ENCODE data around the gene IZUMO1R. TPM values are rescaled to one million over a fixed set of nuclear protein-coding genes. Genes with fewer than 3 reads are reported as not detected.
"Not testable (repeated sequence)": the region's sequence is repeated elsewhere in the genome, so short reads cannot be mapped to it uniquely, and the experiment has no call there.

IZUMO1R gene
- not detected for polyA plus RNA-seq (ENCODE audit: insufficient read length in 3 of 3)

GRCh38 chr11:94303966-94304958, at the start of gene IZUMO1R:
Gene IZUMO1R (plus strand): TSS chr11:94304580. CDS start chr11:94305637, 1,057 bp downstream.
- DNase-seq (ENCODE audit: low read depth in 3 of 3, low spot score in 2 of 3), result peak; percentile 12 to 30 (median 23)

GRCh38 chr11:94271885-94272372, 32.5 kb upstream of the IZUMO1R start:
- DNase-seq (ENCODE audit: low read depth in 3 of 3, low spot score in 2 of 3), result no peak

- DNase-seq (ENCODE audit: low read depth in 3 of 3, low spot score in 2 of 3), result peak; percentile 13 to 18 (median 15)
Observed at GRCh38 chr11:94272738-94273313, 31.6 kb upstream of the IZUMO1R start.

GRCh38 chr11:94275961-94276360, 28.4 kb upstream of the IZUMO1R start:
- DNase-seq (ENCODE audit: low read depth in 3 of 3, low spot score in 2 of 3), result no peak

- no peak for DNase-seq (ENCODE audit: low read depth in 3 of 3, low spot score in 2 of 3)
Observed at GRCh38 chr11:94276943-94277342, 27.4 kb upstream of the IZUMO1R start.

GRCh38 chr11:94278207-94278606, 26.2 kb upstream of the IZUMO1R start:
- DNase-seq (ENCODE audit: low read depth in 3 of 3, low spot score in 2 of 3), result not testable (repeated sequence)

GRCh38 chr11:94279996-94280395, 24.4 kb upstream of the IZUMO1R start:
- no peak for DNase-seq (ENCODE audit: low read depth in 3 of 3, low spot score in 2 of 3)

GRCh38 chr11:94281324-94281723, 23.1 kb upstream of the IZUMO1R start:
- peak in 2 of 3 donors; percentile 16 to 34 for DNase-seq (ENCODE audit: low read depth in 3 of 3, low spot score in 2 of 3)

- DNase-seq (ENCODE audit: low read depth in 3 of 3, low spot score in 2 of 3), result no peak
Observed at GRCh38 chr11:94283678-94284077, 20.7 kb upstream of the IZUMO1R start.

GRCh38 chr11:94295534-94295933, 8.8 kb upstream of the IZUMO1R start:
- DNase-seq (ENCODE audit: low read depth in 3 of 3, low spot score in 2 of 3), result no peak

GRCh38 chr11:94297985-94298576, 6.3 kb upstream of the IZUMO1R start:
- no peak for DNase-seq (ENCODE audit: low read depth in 3 of 3, low spot score in 2 of 3)

GRCh38 chr11:94302776-94303175, 1.6 kb upstream of the IZUMO1R start:
- DNase-seq (ENCODE audit: low read depth in 3 of 3, low spot score in 2 of 3), result no peak

- no peak for DNase-seq (ENCODE audit: low read depth in 3 of 3, low spot score in 2 of 3)
Observed at GRCh38 chr11:94305146-94305545, 766 bp downstream of the IZUMO1R start.

- no peak for DNase-seq (ENCODE audit: low read depth in 3 of 3, low spot score in 2 of 3)
Observed at GRCh38 chr11:94307101-94307791, 2.9 kb downstream of the IZUMO1R start.

GRCh38 chr11:94308024-94308423, 3.6 kb downstream of the IZUMO1R start:
- no peak for DNase-seq (ENCODE audit: low read depth in 3 of 3, low spot score in 2 of 3)

- DNase-seq (ENCODE audit: low read depth in 3 of 3, low spot score in 2 of 3), result no peak
Observed at GRCh38 chr11:94309757-94310156, 5.4 kb downstream of the IZUMO1R start.

GRCh38 chr11:94310191-94310875, 6.0 kb downstream of the IZUMO1R start:
- no peak for DNase-seq (ENCODE audit: low read depth in 3 of 3, low spot score in 2 of 3)

GRCh38 chr11:94312339-94312738, 8.0 kb downstream of the IZUMO1R start:
- DNase-seq (ENCODE audit: low read depth in 3 of 3, low spot score in 2 of 3), result no peak

GRCh38 chr11:94314064-94314463, 9.7 kb downstream of the IZUMO1R start:
- no peak for DNase-seq (ENCODE audit: low read depth in 3 of 3, low spot score in 2 of 3)

GRCh38 chr11:94315664-94316063, 11.3 kb downstream of the IZUMO1R start:
- no peak for DNase-seq (ENCODE audit: low read depth in 3 of 3, low spot score in 2 of 3)
